Hepatocyte (in vitro differentiated cells): Measurements from ENCODE around the gene SH2B3. TPM values are rescaled to one million over a fixed set of nuclear protein-coding genes. Genes with fewer than 3 reads are reported as not detected.

Source experiments
- DNase-seq: peaks from one replicate; pipeline ENCODE4 v3.0.0-alpha.2; 2016; ENCODE audit warnings: low spot score
- H2AFZ ChIP-seq: fragments of 200-600 bp; sonication (generic); 2 replicates; pipeline ENCODE4 v1.6.0; 2016; ENCODE audit warnings: antibody characterized with exemption, mild to moderate bottlenecking
- H3K27ac ChIP-seq: fragments of 200-600 bp; sonication (generic); 2 replicates; pipeline ENCODE4 v1.5.1; 2016; ENCODE audit warnings: mild to moderate bottlenecking
- H3K27me3 ChIP-seq: fragments of 200-600 bp; sonication (generic); 2 replicates; pipeline ENCODE4 v1.6.1; 2016
- H3K36me3 ChIP-seq: fragments of 200-600 bp; sonication (generic); replicated peaks from 2 replicates; pipeline ENCODE4 v1.5.1; 2016; ENCODE audit warnings: low read depth; ENCODE audit not compliant: insufficient read depth
- H3K4me1 ChIP-seq: fragments of 200-600 bp; sonication (generic); 2 replicates; pipeline ENCODE4 v1.5.1; 2016; ENCODE audit warnings: mild to moderate bottlenecking, moderate library complexity; ENCODE audit not compliant: insufficient read depth
- H3K4me2 ChIP-seq: fragments of 200-600 bp; sonication (generic); 2 replicates; pipeline ENCODE4 v1.6.0; 2016
- H3K4me3 ChIP-seq: fragments of 200-600 bp; sonication (generic); 2 replicates; pipeline ENCODE4 v1.5.1; 2016; ENCODE audit warnings: mild to moderate bottlenecking
- H3K79me2 ChIP-seq: fragments of 200-600 bp; sonication (generic); 2 replicates; pipeline ENCODE4 v1.6.0; 2017; ENCODE audit warnings: mild to moderate bottlenecking
- H3K9me2 ChIP-seq: fragments of 200-600 bp; sonication (generic); replicated peaks from 2 replicates; pipeline ENCODE4 v1.6.0; 2017; ENCODE audit warnings: mild to moderate bottlenecking; ENCODE audit not compliant: insufficient read depth
- H3K9me3 ChIP-seq: fragments of 200-600 bp; sonication (generic); 2 replicates; pipeline ENCODE4 v1.5.1; 2016; ENCODE audit warnings: low read depth, mild to moderate bottlenecking
- H4K20me1 ChIP-seq: fragments of 200-600 bp; sonication (generic); 2 replicates; pipeline ENCODE4 v1.6.0; 2016; ENCODE audit warnings: mild to moderate bottlenecking; ENCODE audit not compliant: insufficient read depth, poor library complexity, severe bottlenecking
- CTCF ChIP-seq: fragments of 200-600 bp; sonication (generic); IDR thresholded peaks from 2 replicates; pipeline ENCODE4 v1.5.1; 2016; ENCODE audit warnings: antibody characterized with exemption, mild to moderate bottlenecking; ENCODE audit not compliant: poor library complexity
- EZH2 ChIP-seq: fragments of 200-600 bp; sonication (generic); IDR thresholded peaks from 2 replicates; pipeline ENCODE4 v1.6.1; 2016; ENCODE audit warnings: antibody characterized with exemption, mild to moderate bottlenecking, borderline replicate concordance
- EZH2phosphoT487 ChIP-seq: fragments of 200-600 bp; sonication (generic); IDR thresholded peaks from one replicate; pipeline ENCODE4 v1.6.1; 2018; ENCODE audit warnings: antibody characterized with exemption, mild to moderate bottlenecking, low read depth, moderate library complexity; ENCODE audit not compliant: unreplicated experiment, severe bottlenecking
- WGBS: methylation state at CpG from one replicate; pipeline ENCODE4 v1.1.6; 2016; ENCODE audit warnings: low lambda C conversion rate; ENCODE audit errors: missing lambda C conversion rate; 5-methylcytosine and 5-hydroxymethylcytosine counted together
- polyA plus RNA-seq: library from polyadenylated mRNA; unstranded; fragments of >200 nt; fragmentation: Nextera tagmentation; extraction: Ambion mirVana; gene quantifications from 2 replicates; pipeline ENCODE4 v1.2.1, GENCODE V29; 2016
- total RNA-seq: library from RNA; depleted of rRNA; stranded (reverse); fragments of >200 nt; gene quantifications from 2 replicates; pipeline ENCODE4 v1.2.3, GENCODE V29; 2014

SH2B3 gene
- total and polyA plus RNA-seq, 2 experiments from 2014 or later: 5.3 to 5.5 TPM

GRCh38 chr12:111361073-111361716, 44.5 kb upstream of the SH2B3 start:
- Histone ChIP-seq H3K27ac (no peak overlapping the region), H3K4me1 (no peaks in the 10 kb centered on the region)
- DNase-seq: no peak

GRCh38 chr12:111361717-111362576, 43.8 kb upstream of the SH2B3 start:
- no peaks in the 10 kb centered on the region for H3K27me3 ChIP-seq
- no peaks in the 10 kb centered on the region for H3K4me1 ChIP-seq
- no peak overlapping the region for H3K4me2 ChIP-seq
- DNase-seq: peak; percentile 37
- no peak overlapping the region for H3K4me3 ChIP-seq
- no peak overlapping the region for H2AFZ ChIP-seq
- H3K36me3 ChIP-seq: no peaks in the 10 kb centered on the region
- H3K9me3 ChIP-seq: no peaks in the 10 kb centered on the region
- no peak for TF ChIP-seq EZH2phosphoT487
- TF ChIP-seq EZH2: no peak
- no peak for TF ChIP-seq CTCF
- H3K79me2 ChIP-seq: peaks cover 11% of the 10 kb centered on the region
- no peaks in the 10 kb centered on the region for H4K20me1 ChIP-seq
- no peak overlapping the region for H3K27ac ChIP-seq
- no peaks in the 10 kb centered on the region for H3K9me2 ChIP-seq
- WGBS: 87% methylated on average over 18 of the region's 18 CpGs

More at GRCh38 chr12:111361073-111361716, 44.5 kb upstream of the SH2B3 start:
- H3K79me2 ChIP-seq: peaks cover 4% of the 10 kb centered on the region
- 68% methylated on average over 11 of the region's 13 CpGs for WGBS
- no peak overlapping the region for H2AFZ ChIP-seq
- H3K27me3 ChIP-seq: no peaks in the 10 kb centered on the region
- no peaks in the 10 kb centered on the region for H3K36me3 ChIP-seq
- no peak overlapping the region for H3K4me3 ChIP-seq
- no peaks in the 10 kb centered on the region for H4K20me1 ChIP-seq
- H3K9me2 ChIP-seq: no peaks in the 10 kb centered on the region
- TF ChIP-seq EZH2 (no peak), EZH2phosphoT487 (no peak), CTCF (no peak)
- no peaks in the 10 kb centered on the region for H3K9me3 ChIP-seq
- no peak overlapping the region for H3K4me2 ChIP-seq

- no peaks in the 10 kb centered on the region for H3K36me3 ChIP-seq
- peaks cover 1% of the 10 kb centered on the region for H3K4me1 ChIP-seq
- H4K20me1 ChIP-seq: no peaks in the 10 kb centered on the region
- H3K4me2 ChIP-seq: no peak overlapping the region
- H3K9me2 ChIP-seq: no peaks in the 10 kb centered on the region
- H3K27me3 ChIP-seq: no peaks in the 10 kb centered on the region
- 97% methylated on average over 48 of the region's 59 CpGs for WGBS
- TF ChIP-seq CTCF: no peak
- no peak for TF ChIP-seq EZH2phosphoT487
- TF ChIP-seq EZH2: no peak
- DNase-seq: no peak
- H3K9me3 ChIP-seq: no peaks in the 10 kb centered on the region
- H3K27ac ChIP-seq: no peak overlapping the region
- H2AFZ ChIP-seq: no peak overlapping the region
- no peak overlapping the region for H3K4me3 ChIP-seq
- H3K79me2 ChIP-seq: peaks cover 17% of the 10 kb centered on the region
These were observed 42.8 kb upstream of the SH2B3 start for GRCh38 chr12:111362687-111363475.
